Fibroblast of mammary gland (primary cell): ENCODE measurements around the gene PLD1.

Experiments used
- DNase-seq: peaks from one replicate; pipeline ENCODE4 v3.0.0-alpha.2; 2010; ENCODE audit warnings: low read depth
- H3K4me3 ChIP-seq: 2 replicates; pipeline ENCODE4 v1.5.1; 2011; ENCODE audit warnings: low read depth, mild to moderate bottlenecking, low read length, moderate library complexity; ENCODE audit not compliant: control insufficient read depth
- TF ChIP-seq, protein P1 (sequence below): conservative IDR thresholded peaks from 2 replicates; pipeline ENCODE4 v1.5.1; 2011; ENCODE audit warnings: low read depth, low read length, inconsistent platforms; ENCODE audit not compliant: control insufficient read depth, insufficient read depth

The PLD1 gene

GRCh38 chr3:171837698-171838097 is 27.4 kb upstream of the PLD1 start:
- DNase-seq = no peak
- H3K4me3 ChIP-seq = no peak overlapping the region
- TF ChIP-seq, protein P1, sequence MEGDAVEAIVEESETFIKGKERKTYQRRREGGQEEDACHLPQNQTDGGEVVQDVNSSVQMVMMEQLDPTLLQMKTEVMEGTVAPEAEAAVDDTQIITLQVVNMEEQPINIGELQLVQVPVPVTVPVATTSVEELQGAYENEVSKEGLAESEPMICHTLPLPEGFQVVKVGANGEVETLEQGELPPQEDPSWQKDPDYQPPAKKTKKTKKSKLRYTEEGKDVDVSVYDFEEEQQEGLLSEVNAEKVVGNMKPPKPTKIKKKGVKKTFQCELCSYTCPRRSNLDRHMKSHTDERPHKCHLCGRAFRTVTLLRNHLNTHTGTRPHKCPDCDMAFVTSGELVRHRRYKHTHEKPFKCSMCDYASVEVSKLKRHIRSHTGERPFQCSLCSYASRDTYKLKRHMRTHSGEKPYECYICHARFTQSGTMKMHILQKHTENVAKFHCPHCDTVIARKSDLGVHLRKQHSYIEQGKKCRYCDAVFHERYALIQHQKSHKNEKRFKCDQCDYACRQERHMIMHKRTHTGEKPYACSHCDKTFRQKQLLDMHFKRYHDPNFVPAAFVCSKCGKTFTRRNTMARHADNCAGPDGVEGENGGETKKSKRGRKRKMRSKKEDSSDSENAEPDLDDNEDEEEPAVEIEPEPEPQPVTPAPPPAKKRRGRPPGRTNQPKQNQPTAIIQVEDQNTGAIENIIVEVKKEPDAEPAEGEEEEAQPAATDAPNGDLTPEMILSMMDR = no peak

GRCh38 chr3:171836855-171837254 is 26.6 kb upstream of the PLD1 start:
- H3K4me3 ChIP-seq = no peak overlapping the region
- DNase-seq = no peak
- TF ChIP-seq, protein P1 = no peak

GRCh38 chr3:171835613-171836012 is 25.3 kb upstream of the PLD1 start:
- TF ChIP-seq, protein P1 = no peak
- no peak overlapping the region for H3K4me3 ChIP-seq

DNA sequence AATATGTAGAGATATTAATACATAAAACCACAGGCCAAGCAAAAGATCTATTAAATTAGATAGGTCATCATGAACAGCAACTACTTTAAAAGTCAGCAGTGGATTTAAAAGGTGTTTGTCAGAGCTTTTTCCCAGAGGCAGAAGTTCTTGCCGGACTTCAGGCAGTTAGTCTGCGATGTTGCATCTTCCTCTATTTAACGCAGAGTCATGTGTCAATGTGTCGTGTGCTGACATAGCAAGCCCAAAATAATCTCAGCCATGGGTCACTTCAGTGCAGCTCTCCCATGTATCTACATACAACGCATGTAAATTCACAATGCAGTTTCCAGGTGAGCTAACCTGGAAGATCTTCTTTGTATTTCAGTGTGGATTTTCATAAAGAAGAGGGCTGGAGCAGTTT is 24.8 kb upstream of the PLD1 start:
- no peak overlapping the region for H3K4me3 ChIP-seq

More at GRCh38 chr3:171835613-171836012, 25.3 kb upstream of the PLD1 start:
- no peak for DNase-seq

DNA sequence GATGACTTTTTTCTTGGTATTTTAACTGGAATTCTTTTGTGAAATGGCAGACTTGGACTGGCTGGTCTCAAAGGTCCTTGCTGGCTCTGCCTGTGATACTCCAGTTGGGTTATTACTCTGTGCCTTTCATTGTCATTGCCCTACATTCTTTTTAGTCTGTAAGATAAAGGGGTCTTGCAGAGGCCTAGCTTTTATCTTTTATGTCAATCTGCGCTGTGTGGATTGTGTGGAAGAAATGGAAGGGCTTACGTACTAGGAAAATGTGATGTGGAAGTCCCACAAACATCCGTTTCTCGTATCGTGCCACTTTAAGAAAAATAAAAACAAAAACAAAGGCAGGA is 24.1 kb upstream of the PLD1 start:
- TF ChIP-seq, protein P1 = no peak
- no peak for DNase-seq
- H3K4me3 ChIP-seq = no peak overlapping the region

More for the DNA sequence above, 24.8 kb upstream of the PLD1 start:
- TF ChIP-seq, protein P1 = no peak
- DNase-seq = no peak

- TF ChIP-seq, protein P1 = peak; percentile 55
- DNase-seq = peak; percentile 83
- no peak overlapping the region for H3K4me3 ChIP-seq
These were observed 23.6 kb upstream of the PLD1 start for GRCh38 chr3:171833789-171834460.

- no peak overlapping the region for H3K4me3 ChIP-seq
- TF ChIP-seq, protein P1 = no peak
- no peak for DNase-seq
These were observed 22.7 kb upstream of the PLD1 start for GRCh38 chr3:171832989-171833388.
